SKM-1 (cell line): ENCODE results near the gene TRIM25.
A peak's percentile ranks its signal among the peaks of the same experiment; 100 is the strongest.

Experiments used
- DNase-seq: peaks from one replicate; lab custom pipeline; 2025; ENCODE audit not compliant: unreplicated experiment; lab: John Stamatoyannopoulos, UW

TRIM25 gene

GRCh38 chr17:56928586-56928985, 14.7 kb upstream of the TRIM25 start:
- DNase-seq: no peak

- no peak for DNase-seq
These were observed 12.9 kb upstream of the TRIM25 start for GRCh38 chr17:56926704-56927103.

DNA sequence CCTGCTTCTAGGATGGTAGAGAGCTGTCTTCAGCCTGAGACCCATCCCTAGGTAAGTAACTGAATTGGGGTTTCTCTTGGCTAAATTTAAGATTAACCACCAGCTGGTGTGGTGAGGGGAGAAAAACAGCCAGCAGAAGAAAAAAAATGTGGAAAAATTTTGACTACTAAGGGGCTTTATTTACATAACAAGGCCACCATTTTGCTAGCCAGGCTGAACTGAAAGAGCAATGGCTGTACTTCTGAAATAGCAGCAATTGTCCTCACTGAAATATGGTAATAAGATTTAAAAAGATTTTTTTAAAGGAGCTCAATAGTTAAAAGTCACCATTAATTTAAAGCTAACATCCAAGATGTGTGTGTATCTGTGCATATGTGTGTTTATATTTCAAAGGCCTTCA, 12.4 kb upstream of the TRIM25 start:
- no peak for DNase-seq

DNA sequence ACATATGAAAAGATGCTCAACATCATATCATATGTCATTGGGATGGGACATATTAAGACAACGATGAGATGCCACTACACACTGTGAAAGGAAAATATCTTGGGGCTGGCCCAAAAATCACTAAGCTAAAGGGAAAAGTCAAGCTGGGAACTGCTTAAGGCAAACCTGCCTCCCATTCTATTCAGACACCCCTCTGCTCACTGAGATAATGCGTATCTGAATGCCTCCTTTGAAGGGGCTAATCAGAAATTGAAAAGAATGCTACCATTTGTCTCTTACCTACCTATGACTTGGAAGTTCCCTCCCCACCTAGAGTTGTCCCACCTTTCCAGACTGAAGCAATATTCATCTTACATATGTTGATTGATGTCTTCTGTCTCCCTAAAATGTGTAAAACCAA, 11.2 kb upstream of the TRIM25 start:
- no peak for DNase-seq

- no peak for DNase-seq
These were observed 5.9 kb upstream of the TRIM25 start for GRCh38 chr17:56919717-56920116.

- peak; percentile 71 for DNase-seq
These were observed 5.1 kb upstream of the TRIM25 start for GRCh38 chr17:56918916-56919315.

DNA sequence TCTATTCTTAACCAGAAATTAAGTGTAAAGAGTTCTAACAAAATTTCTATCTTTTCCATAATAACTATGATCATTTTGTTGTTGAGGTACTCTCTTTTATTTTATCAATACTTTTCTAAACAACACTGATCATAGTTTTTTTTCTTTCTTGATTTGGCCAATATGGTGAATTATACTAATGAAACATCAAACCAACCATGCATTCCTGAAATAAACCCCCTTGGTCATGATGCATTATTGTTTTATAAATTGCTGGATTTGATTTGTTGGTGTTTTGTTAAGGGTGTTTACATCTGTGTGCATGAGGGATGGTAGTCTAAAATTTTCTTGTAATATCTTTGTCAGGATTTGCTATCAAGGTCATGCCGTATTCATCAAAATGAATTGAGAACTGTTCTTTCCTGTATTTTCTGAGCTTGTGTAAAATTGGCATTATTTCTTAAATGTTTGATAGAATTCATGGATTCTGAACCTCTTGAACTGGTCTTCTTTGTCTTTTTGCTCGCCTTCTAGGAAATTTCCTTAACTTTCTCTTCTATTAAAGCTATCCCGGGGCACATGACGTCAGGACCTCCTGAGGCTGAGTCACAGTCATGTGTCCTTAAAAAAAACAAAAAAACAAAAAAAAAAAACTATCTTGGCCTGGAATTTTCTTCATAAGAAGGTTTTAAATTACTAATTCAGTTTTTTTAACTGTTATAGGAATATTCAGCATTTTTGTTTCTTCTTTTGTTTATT, 3.9 kb upstream of the TRIM25 start:
- DNase-seq: no peak

- DNase-seq: no peak
These were observed 878 bp upstream of the TRIM25 start for GRCh38 chr17:56914581-56915273.

DNA sequence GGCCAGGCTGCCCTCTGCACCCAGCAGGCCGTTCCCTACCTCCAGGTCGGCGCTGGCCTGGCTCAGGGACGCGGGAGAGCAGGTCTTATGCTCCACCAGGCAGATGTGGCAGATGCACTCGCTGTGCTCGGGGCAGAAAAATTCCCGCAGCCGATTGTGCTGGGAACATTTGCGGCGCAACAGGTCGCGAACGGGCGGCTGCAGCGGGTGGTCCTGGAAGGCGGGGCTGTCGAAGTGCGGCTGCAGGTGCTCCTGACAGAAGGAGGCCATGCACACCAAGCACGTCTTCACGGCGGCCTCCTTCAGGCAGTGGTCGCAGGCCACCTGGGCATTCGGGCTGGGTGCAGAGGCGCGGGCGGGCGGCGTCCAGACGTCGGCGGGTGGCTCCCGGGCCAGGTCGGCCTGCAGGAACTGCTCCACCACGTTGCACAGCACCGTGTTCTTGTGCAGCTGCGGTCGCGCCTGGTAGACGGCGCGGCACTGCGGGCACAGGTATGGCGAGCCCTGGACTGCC, 439 bp downstream of the TRIM25 start:
- DNase-seq: no peak

- DNase-seq: no peak
These were observed 893 bp downstream of the TRIM25 start for GRCh38 chr17:56913000-56913311.

DNA sequence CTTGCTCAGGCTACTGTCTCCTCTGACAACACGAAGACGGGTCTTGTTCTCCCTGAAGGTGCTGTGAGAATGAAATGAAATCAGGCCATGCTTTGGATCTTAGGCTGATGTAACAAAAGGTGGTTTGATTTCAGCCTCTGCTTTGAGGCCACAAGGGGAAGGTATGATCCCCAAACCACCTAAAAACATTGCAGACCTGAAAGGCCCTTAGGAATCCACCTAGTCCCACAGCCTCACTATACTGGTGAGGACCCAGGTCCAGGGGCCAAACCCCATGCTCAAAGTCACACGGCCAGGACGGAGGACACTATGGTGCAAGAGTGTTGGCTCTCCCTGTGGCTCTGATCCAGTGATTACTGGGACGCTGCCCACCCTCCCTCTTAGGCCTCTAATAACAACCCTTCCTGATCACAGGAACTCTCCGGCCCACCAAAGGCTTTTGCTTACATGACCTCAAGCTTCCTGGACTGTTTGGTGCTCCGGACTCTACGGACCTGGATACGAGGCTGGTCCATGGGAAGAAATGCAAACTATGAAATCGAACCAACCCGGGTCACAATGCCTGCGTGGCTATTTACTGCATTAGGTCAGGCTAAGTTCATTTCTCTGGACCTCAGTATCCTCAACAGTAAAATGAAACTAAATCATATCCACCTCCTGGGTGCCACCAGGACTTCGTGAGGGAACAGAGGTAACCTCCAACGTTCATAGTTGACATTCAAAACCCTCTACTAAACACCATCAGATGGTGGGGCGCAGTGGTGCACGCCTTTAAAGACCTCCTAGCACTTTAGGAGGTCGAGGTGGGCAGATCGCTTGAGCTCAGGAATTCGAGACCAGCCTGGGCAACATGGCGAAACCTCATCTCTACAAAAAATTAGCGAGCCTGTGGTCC, 1.5 kb downstream of the TRIM25 start:
- DNase-seq: no peak

- DNase-seq: no peak
These were observed 3.2 kb downstream of the TRIM25 start for GRCh38 chr17:56910509-56911235.

DNA sequence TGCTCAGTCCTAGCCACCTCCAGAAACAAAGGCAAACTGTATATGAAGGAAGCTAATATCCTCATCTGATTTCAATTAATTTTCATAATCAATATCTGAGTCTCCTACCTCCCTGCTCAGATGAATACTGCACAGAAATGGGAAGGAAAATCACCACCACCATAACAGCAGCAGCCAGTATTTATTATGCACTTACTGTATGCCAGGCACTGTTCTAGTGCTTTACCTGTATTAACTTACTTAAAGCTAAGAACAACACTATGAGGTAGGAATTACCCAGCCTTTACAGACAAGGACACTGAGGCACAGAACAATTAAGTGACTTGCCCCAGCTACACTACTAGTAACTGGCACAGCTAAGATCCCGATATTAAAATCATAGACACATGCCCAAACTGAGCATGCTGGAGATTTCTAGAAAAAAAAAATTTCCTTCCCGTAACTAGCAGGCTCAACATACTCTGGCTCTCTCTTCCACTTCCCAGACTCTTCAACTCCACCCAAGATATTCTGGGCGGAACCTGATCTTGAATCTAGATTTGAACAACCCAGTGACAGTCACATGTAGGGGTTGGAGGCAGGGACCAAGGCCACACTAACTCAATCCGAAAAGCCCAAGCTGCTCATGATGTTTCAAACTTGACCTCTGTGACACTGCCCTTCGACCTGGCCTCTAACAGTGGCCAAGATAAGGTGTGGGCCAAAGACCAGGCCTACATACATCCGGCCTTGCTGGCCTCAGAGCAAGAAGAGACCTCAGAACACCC, 3.9 kb downstream of the TRIM25 start:
- no peak for DNase-seq

DNA sequence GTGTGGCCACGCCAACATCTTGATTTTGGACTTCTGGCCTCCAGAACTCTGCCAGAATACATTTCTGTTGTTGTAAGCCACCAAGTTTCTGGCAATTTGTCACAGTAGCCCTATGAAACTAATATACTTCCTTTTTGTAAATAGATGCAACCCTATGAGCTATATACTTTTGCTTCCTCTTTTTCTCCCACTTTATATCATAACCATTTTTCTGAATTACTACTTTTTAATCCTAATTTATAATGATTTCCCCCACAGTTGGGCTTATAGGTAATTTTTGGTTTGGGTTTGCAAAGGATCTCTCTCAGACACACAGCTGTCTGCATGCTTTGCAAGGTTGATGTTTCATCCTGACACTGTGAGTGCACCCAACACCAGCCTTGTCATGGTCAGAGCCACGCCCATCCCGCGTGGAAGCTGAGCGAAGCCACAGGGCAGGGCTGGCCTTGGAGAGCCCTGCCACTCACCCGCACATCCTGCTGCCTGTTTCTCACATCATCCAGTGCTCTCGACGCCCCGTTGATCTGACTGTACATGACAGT, 5.8 kb downstream of the TRIM25 start:
- peak; percentile 29 for DNase-seq

DNA sequence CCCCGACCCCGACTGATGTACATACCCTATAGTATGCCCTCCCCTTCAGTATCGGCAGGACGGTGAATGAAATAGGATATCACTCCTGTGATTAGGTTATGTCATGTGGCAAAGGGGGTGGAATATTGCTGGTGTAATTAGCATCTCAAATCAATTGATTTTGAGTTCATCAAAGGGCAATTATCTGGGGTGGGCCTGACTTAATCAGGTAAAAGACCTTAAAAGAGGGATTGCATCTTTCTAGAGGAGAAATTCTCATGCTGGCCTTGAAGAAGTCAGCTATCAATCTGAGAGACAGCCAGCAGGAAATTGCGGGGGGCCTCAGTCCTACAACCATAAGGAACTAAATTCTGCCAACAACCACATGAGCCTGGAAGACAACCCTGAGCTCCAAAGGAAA, 10.3 kb downstream of the TRIM25 start:
- DNase-seq: no peak

DNA sequence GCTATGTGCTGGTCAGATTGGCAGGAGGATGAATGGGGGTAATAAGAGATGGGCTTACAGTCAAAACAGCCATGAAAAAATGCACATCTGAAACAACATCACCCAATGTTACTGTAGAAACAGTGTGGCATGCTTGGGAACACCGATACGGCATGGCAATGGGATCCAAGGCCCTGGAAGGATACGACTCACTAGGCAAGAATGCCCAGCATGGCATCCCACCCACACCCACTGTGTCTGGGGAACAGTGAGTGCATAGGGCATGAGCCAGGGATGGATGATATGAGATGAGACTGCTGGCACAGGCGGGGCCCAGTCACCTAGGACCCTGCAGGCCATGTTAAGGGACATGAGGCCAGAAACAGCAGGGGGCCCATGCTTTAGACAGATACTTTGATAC, 11.5 kb downstream of the TRIM25 start:
- no peak for DNase-seq

- no peak for DNase-seq
These were observed 14.4 kb downstream of the TRIM25 start for GRCh38 chr17:56899403-56899802.

DNA sequence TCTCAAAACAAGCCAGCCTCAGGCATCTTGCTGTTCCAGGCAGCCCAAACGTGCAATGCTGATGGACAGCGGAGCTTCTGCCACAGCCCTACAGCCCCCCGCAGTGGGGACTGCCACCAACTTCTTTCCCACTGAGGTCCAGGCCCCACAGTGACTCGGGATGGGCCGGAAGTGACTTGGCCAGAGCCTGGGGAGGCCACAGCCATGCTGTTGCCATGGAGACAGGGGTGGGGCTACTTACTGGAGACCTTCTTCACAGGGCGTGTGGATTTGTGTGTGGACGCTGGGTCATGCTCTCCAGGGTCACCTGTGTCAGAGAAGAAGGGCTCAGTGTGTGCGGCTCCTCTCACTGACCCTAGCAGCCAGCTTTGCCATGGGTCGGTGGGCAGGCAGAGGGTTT, 15.0 kb downstream of the TRIM25 start:
- DNase-seq: no peak

GRCh38 chr17:56897646-56898424, 16.0 kb downstream of the TRIM25 start:
- no peak for DNase-seq
